Ovary (tissue), 9 donors: ENCODE results near the gene C22orf31. TPM values are rescaled to one million over a fixed set of nuclear protein-coding genes. Genes with fewer than 3 reads are reported as not detected.

Experiments used
- DNase-seq, 5 donors: peaks; one replicate each; pipeline ENCODE4 v3.0.0-alpha.2; 2019 to 2020
- H3K27ac ChIP-seq, 2 donors: fragments of 200-600 bp; one replicate each; pipeline versions ENCODE4 v1.5.1 to v1.8.0; 2019 to 2022
- H3K27me3 ChIP-seq: fragments of 200-600 bp; one replicate; pipeline ENCODE4 v1.8.0; 2022
- H3K36me3 ChIP-seq: fragments of 200-600 bp; sonication (generic); one replicate; pipeline ENCODE4 v1.5.1; 2019
- H3K4me1 ChIP-seq: one replicate; pipeline ENCODE4 v1.8.1; 2013; ENCODE audit warnings: mild to moderate bottlenecking, moderate library complexity; ENCODE audit not compliant: insufficient read depth
- H3K4me3 ChIP-seq: fragments of 200-600 bp; sonication (generic); one replicate; pipeline ENCODE4 v1.5.1; 2017
- H3K9me3 ChIP-seq, 2 donors: fragments of 200-600 bp in 1 of 2; sonication (generic) in 1 of 2; one replicate each; pipeline versions ENCODE4 v1.5.1 to v1.8.1; 2013 to 2019; ENCODE audit warnings: mild to moderate bottlenecking in 1 of 2, moderate library complexity in 1 of 2
- EP300 ChIP-seq: sonication (generic); formaldehyde crosslinking; IDR thresholded peaks from one replicate; pipeline ENCODE4 v1.6.1; 2017; ENCODE audit warnings: antibody characterized with exemption
- POLR2A ChIP-seq: fragments of 450-650 bp; IDR thresholded peaks from one replicate; pipeline ENCODE4 v1.6.1; 2017; ENCODE audit warnings: antibody characterized with exemption, mild to moderate bottlenecking, moderate library complexity
- WGBS, 3 donors: extraction: QIAGEN DNeasy Blood & Tissue Kit in 1 of 3; methylation state at CpG; one replicate each; pipeline versions ENCODE4 v1.1.5 to v1.1.7; 2013 to 2017; 5-methylcytosine and 5-hydroxymethylcytosine counted together
- intact Hi-C, 4 donors: fragments of 100-400 bp; cut with DNase I; formaldehyde crosslinking; loops; one replicate each; pipeline versions ENCODE4 v1.11.0 to v1.15.1; 2022 to 2023
- polyA plus RNA-seq, 2 donors: library from polyadenylated mRNA; stranded (reverse); fragments of 200-250 nt in 1 of 2; fragments of 350-450 nt in 1 of 2; fragmentation: Illumina TruSeq in 1 of 2; extraction: RNeasy Lipid Tissue Mini Kit (QIAGEN cat#74804) in 1 of 2; gene quantifications; one replicate each; pipeline ENCODE4 v1.2.3, GENCODE V29; 2013 to 2014
- total RNA-seq, 7 donors: library from RNA; depleted of rRNA in 2 of 7; stranded (reverse); fragments of >200 nt in 2 of 7; fragmentation: NEBNext Ultra II Directional in 3 of 7; extraction: Animal tissue kit (Norgen Biotek cat#: 25700) in 3 of 7; gene quantifications; one replicate each; pipeline versions ENCODE4 v1.1.0 to v1.2.4, GENCODE V29; 2016 to 2023
- TF ChIP-seq, protein P1 (sequence below), 3 donors: fragments of 450-650 bp in 2 of 3; fragments of 200-600 bp in 1 of 3; IDR thresholded peaks; one replicate each; pipeline versions ENCODE4 v1.5.1 to v1.8.0; 2016 to 2022; ENCODE audit warnings: antibody characterized with exemption in 3 of 3, mild to moderate bottlenecking in 1 of 3
- donor health status: DM: no; HTN: no; CAD: no; lungs with moderate emphysema.
- donor health status: DM: no; HTN: no; CAD: no.
- donor health status: Bipolar disorder and iron deficiency.
- donor health status: DM: yes; HTN: yes; CAD: no.
- donor health status: DM: no; HTN: no; CAD: no.
- donor health status: DM: yes; HTN: yes; CAD: no.

Gene C22orf31
- total and polyA plus RNA-seq, 9 donors, result 0.20 to 0.92 (median 0.35) TPM; not detected in 2

DNA sequence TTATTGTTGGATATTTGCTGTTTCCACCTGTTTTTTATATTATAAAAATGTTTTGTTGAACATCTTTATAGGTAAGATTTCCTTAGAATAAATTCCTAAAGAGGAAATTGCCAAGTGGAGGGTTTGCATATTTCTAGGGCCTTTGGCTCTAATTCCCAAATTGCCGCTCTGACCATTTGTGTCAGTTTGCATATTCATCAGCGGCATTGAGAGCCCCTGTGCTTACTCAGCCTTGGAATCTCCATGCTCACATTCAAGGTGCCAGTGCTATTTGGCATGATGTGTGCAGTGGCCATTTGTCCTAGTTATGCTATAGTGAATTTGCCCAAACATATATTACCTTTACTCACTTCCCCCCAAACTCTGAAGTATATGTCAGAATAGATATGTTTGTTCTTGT lies 36.7 kb upstream of the C22orf31 start:
- DNase-seq, result no peak
- TF ChIP-seq, protein P1, sequence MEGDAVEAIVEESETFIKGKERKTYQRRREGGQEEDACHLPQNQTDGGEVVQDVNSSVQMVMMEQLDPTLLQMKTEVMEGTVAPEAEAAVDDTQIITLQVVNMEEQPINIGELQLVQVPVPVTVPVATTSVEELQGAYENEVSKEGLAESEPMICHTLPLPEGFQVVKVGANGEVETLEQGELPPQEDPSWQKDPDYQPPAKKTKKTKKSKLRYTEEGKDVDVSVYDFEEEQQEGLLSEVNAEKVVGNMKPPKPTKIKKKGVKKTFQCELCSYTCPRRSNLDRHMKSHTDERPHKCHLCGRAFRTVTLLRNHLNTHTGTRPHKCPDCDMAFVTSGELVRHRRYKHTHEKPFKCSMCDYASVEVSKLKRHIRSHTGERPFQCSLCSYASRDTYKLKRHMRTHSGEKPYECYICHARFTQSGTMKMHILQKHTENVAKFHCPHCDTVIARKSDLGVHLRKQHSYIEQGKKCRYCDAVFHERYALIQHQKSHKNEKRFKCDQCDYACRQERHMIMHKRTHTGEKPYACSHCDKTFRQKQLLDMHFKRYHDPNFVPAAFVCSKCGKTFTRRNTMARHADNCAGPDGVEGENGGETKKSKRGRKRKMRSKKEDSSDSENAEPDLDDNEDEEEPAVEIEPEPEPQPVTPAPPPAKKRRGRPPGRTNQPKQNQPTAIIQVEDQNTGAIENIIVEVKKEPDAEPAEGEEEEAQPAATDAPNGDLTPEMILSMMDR (IDR thresholded peaks at IDR 0.05), result no peak
- TF ChIP-seq POLR2A (no peak), EP300 (no peak)
- 96 to 99% (median 97%) methylated on average over 2 of the region's 2 CpGs for WGBS, 3 donors
- no peak overlapping the region for H3K27ac ChIP-seq
- intact Hi-C loops, result no loop called here
- H3K9me3 ChIP-seq, result no peaks in the 10 kb centered on the region
- H3K27me3 ChIP-seq, result no peaks in the 10 kb centered on the region
- H3K4me3 ChIP-seq, result no peak overlapping the region
- H3K36me3 ChIP-seq, result no peaks in the 10 kb centered on the region
- peaks cover 23% of the 10 kb centered on the region for H3K4me1 ChIP-seq

DNA sequence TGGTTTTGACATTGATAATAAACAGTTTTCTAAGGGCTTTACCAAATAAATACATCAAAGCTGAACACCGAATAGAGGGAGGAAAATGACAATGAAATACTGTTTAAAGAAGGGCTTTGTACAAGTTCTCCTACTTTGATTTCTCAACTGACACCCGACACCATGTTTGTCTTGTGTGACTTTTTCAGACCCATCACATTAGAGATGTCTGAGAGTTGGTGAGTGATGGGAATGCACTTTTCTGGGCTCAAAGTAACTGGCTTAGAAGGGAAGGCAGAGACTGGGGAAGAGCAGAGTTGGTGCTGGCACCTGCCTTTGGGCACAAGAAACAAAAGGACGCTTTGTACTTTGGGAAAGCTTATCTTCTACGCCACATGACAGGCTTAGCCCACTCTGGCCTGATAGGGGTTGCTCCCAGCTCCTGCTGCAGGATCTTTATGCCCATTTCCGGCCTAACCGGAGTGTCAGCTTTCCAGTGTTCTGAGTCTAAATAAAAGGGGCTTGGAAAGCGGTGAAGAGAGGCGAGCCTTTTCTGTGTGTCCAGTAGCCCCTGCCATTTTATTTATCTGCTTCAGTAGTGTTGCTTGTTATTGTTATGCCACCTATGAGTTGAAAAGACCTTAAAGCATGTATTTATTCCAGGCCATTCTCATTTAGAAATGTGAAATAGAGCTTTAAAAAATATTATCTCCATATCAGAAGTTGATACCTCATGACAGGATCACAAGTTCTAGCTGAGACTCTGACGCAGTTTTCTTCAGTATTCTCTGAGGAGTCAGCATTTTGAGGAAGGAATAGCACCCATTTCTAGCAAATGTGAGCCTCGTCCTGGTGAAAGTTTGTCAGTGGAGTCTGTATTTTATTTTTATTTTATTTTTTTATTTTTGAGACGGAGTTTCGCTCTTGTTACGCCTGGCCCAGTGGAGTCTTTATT lies 35.4 kb upstream of the C22orf31 start:
- no peak overlapping the region for H3K4me3 ChIP-seq
- H3K36me3 ChIP-seq, result no peaks in the 10 kb centered on the region
- TF ChIP-seq, protein P1 (IDR thresholded peaks at IDR 0.05), result no peak
- no peak for TF ChIP-seq EP300
- TF ChIP-seq POLR2A, result no peak
- peaks cover 34% of the 10 kb centered on the region for H3K4me1 ChIP-seq
- WGBS, 3 donors, result 47 to 77% (median 70%) methylated on average over 13 of the region's 13 CpGs
- DNase-seq, result no peak
- intact Hi-C loops, result no loop called here
- peak overlapping the region in 1 of 2 donors; percentile 64 for H3K27ac ChIP-seq
- no peaks in the 10 kb centered on the region for H3K27me3 ChIP-seq
- H3K9me3 ChIP-seq, result no peaks in the 10 kb centered on the region

DNA sequence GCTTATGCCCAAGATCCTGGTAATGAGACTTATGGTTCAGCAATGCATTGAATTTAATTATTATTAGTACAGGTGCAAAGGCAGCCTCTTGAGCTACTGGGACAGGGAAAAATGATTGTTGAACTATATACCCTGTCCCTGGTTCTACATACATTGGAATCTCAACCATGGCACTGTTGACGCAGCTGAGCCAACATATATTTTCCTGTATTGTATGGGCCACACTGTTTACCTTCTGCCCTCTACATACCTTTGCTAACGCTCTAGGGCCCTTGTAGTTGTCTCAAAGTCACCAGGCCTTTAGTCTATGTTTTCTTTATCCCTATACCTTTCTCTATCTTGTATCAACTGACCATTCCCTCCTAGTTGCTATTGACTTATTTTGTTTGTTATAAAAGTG lies 33.8 kb upstream of the C22orf31 start:
- Histone ChIP-seq H3K4me3 (no peak overlapping the region), H3K9me3 (no peaks in the 10 kb centered on the region), H3K27ac (peak overlapping the region in 1 of 2 donors; percentile 64), H3K27me3 (no peaks in the 10 kb centered on the region), H3K36me3 (no peaks in the 10 kb centered on the region), H3K4me1 (peaks cover 37% of the 10 kb centered on the region)
- intact Hi-C loops, result no loop called here
- DNase-seq, result no peak
- TF ChIP-seq, protein P1 (IDR thresholded peaks at IDR 0.05), result no peak
- TF ChIP-seq EP300 (no peak), POLR2A (no peak)
- 97 to 98% (median 97%) methylated on average over 2 of the region's 2 CpGs for WGBS, 3 donors

DNA sequence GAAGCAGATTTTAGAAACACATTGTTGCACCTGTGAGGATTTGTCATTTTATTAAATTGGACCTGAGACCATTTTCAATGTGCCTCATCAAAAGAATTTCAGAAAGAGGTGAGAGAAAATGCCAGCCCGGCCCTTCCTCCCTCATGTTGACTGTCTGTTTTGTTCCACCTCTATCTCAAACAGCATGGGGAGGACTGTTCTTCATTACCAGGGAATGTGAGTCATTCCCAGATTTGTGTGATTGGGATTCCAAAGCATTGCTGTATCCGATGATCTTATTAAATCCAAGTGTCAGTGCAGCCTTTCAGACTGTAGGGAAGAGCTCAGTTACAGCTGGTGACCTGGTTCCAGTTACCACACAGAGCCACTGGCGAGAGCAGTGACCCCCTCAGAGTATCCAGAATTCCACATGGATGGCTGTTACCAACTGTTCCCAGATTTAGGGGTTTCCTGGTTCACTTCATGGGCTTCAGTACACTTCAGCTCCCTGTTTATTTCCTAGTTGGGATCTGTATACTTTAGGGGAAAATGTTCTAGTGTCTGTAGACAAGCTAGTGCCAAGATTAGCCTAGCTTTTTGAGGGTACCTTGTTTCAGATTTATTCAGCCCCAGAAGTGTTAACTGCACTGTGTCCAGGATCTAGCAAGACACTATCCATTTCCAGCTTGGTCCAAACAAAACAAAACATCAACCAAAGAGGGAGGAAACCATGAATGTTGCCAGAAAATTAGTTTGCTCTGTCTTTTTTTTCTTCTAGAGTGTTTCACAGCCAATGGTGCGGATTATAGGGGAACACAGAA lies 32.1 kb upstream of the C22orf31 start:
- intact Hi-C loops, result no loop called here
- peak in 2 of 5 donors; percentile 30 to 41 for DNase-seq
- Histone ChIP-seq H3K9me3 (no peaks in the 10 kb centered on the region), H3K27ac (peak overlapping the region in 1 of 2 donors; percentile 80), H3K4me3 (no peak overlapping the region), H3K27me3 (no peaks in the 10 kb centered on the region), H3K36me3 (no peaks in the 10 kb centered on the region), H3K4me1 (peaks cover 41% of the 10 kb centered on the region)
- WGBS, 3 donors, result 6 to 13% (median 12%) methylated on average over 4 of the region's 4 CpGs
- TF ChIP-seq POLR2A, result no peak
- TF ChIP-seq, protein P1 (IDR thresholded peaks at IDR 0.05), result no peak
- TF ChIP-seq EP300, result no peak
